HG03521 (cell line): ENCODE measurements around the gene PRSS21.

Experiments
- ATAC-seq: cut with Tn5 transposase; IDR thresholded peaks from one replicate; pipeline ENCODE4 v1.9.1; 2021; ENCODE audit warnings: mild to moderate bottlenecking, moderate library complexity; ENCODE audit not compliant: unreplicated experiment

The PRSS21 gene

DNA sequence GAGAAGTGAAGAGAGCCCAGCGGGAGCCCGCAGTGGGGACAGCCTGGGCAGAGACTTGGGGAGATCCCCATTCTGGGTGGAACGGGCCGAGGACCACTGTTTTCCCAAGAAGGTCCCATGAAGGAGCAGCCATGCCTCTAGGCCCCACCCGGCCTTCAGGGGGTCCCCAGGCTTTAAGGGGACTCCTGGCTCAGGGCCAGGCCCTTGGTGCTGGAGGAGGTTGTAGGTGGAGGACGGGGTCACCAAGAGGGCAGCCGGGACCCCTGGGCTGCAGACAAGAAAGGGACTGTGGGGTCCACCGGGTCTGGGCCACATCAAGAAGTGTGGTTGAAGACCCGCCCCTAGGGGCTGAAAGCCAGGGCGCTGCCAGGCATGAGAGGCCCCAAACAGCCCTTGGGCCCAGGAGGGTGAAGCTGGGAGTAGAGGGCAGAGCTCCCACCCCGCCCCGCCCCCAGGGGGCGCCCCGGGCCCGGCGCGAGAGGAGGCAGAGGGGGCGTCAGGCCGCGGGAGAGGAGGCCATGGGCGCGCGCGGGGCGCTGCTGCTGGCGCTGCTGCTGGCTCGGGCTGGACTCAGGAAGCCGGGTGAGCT is at the start of gene PRSS21:
TSS of gene PRSS21 (plus strand) at position 487 of the 589 bp plus-strand sequence. CDS start at position 519, 32 bp downstream.
- no peak for ATAC-seq

GRCh38 chr16:2767891-2768290 is 49.1 kb upstream of the PRSS21 start:
- ATAC-seq, result no peak

DNA sequence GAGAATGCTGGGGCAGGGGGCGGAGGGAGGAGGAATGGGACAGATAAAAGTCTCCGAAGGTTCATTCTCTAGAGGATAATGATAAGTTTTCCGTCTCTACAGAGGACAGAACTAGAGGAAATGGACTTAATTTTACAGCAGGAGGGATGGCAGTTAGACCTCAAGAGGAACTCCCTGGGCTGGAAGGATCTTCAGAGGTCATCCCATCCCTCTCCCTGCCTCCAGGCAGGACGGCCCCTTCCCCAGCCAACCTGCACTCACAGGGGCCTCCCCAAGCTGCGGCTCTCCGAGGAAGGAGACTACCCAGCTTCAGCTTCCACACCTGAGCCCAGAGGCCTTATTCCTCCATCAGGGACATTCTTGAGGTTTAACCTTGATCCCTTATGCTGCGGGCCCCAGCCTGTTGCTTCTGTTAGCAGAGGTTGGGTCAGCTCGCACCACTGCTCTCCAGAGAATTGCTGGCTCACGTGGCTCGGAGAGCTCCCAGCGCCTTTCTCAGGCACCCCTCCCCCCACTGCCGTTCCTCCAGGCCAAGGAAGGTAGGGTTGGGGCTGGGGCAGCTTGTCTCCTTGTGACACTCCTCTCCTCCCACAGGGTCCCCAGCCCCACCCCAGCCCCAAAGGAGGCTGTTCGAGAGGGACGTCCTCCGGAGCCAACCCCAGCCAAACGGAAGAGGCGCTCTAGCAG is 48.5 kb upstream of the PRSS21 start:
- no peak for ATAC-seq

DNA sequence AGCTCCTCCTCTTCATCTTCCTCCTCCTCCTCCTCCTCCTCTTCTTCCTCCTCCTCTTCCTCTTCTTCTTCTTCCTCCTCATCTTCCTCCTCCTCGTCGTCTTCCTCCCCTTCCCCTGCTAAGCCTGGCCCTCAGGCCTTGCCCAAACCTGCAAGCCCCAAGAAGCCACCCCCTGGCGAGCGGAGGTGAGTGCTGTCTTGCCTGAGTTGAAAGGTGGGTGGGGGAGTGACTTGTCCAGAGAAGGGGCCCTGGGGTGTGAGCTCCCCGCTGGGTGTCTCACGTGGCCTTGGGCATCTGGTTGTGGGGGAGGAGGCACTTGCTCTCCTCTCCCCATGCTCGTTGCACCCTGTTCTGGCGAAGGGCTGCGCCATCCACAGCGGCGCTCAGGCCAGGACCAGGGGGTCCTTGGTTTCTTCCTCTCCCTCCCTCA is 47.9 kb upstream of the PRSS21 start:
- no peak for ATAC-seq

DNA sequence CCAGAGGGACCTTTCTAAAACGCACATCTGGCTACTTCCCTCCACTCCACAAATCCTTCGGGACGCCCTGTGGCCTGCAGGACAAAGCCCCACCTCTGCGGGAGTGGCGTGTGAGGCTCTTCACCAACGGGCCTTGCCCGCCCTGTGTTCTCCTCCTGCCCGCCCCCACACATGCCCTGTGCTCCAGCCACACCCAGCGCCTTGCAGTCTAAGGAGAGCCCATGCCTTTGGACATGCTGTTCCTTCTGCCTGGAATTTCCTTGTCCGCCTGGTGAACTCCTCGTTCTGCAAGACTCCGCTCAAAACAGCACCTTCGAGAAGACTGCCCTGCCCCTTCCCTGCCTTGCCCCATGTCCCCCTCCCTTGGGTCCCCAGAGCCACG is 47.4 kb upstream of the PRSS21 start:
- ATAC-seq, result no peak

DNA sequence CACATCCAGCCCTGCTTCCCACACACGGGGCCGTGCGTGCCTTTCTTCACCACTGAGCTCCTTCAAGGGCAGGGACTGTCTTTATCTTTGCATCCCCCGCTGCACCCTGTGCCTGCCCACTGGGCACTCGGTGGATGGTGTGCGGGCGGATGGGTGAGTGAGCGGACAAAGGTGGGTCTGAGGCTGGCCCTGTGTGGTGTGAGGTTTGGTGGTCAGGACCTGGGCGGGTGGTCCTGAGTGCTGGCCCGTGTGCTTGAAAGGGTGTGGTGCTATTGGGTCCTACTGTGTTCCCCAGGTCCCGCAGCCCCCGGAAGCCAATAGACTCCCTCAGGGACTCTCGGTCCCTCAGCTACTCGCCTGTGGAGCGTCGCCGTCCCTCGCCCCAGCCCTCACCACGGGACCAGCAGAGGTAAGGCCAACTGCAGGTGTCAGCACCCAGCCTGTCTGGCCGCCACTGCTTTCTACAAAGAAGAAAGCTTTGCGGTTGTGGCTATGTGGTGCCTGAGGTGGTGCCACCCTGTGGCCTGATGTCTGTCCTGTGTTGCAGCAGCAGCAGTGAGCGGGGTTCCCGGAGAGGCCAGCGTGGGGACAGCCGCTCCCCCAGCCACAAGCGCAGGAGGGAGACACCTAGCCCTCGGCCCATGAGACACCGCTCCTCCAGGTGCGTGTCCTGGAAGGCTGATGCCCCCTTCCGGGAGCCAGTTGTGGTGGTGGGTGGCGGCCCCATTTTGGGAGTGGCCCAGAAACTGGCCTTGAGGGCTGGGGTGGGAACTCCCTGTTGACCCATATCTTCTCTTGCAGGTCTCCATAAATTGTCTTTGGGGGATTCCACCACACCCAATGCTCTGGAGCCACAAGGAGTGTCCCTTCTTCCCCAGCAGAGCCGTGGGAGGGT is 46.7 kb upstream of the PRSS21 start:
- no peak for ATAC-seq

DNA sequence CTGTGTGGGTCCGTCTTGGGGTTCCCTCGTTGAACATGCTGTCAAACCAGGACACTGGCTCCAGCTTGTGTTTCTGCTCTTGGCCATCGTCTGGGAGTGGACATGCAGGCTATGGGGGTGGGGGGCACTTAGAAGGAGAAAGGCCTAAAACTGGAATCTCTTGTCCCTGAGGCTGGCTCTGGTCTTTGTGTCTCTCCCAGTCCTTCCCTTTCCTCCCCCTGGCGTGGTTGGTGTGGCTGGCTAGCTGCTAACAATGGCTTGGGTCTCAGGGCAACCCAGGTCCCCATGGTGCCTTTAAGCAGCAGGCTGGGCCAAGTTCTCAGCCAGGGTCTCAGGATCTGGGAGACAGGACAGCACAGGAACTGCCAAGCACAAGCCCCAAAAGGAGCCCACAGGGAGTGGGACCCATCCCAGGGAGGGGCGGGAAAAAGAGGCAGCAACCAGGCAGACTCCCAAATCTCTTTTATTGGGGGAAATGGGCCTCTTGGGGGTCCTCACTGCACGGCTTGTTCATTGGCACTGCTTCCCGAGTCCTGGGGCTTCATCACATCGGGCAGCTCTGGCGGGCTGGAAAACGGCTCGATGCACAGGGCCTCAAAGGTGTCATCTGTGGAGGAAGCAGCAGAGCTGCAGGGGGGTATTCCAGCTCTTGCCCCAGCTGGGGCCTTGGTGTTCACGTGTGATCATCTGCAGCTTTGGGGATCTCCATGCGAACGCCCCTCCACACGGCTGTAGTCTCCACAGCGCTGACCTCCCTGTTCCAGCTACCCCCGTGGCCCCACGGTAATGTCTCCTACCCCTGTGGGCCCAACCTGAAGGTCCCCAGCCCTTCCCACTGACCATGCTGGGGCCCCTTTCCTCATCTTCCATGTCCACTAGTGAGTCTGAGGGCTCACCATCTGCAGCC is 45.3 kb upstream of the PRSS21 start:
- no peak for ATAC-seq

DNA sequence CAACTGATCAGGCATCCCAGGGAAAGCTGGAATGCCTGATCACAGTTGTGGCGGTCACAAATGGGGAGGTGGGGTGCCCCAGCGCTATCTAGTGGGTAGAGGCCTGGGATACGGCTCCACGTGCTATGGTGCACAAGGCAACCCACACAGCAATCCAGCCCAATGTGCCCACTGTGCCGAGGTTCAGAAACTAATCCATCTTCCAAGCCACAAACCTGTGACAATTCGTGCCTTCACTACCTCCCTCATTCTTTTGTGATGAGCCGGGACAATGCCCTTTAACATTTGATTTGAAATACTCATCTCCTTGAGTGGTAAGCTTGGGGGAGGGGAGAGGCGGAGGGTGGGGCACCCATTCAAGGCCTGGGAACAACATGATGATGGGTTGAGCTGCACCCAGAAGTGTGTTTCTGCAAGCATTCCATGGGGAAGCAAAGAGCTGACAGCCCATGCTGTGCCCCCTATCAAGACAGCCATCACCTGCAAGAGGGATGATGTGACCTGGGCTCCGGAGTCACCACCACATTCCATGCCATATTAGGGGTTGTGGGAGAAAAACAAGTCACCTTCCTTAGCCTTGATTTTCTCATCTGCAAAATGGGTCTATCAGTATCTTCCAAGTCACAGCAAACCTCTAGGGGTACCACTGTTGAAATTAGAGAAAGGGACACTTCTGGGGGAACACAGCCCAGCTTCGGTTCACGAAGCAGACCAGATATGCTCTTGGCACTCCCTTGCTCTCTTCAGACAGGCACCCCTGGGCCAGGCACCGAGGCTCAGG is 43.7 kb upstream of the PRSS21 start:
- no peak for ATAC-seq

DNA sequence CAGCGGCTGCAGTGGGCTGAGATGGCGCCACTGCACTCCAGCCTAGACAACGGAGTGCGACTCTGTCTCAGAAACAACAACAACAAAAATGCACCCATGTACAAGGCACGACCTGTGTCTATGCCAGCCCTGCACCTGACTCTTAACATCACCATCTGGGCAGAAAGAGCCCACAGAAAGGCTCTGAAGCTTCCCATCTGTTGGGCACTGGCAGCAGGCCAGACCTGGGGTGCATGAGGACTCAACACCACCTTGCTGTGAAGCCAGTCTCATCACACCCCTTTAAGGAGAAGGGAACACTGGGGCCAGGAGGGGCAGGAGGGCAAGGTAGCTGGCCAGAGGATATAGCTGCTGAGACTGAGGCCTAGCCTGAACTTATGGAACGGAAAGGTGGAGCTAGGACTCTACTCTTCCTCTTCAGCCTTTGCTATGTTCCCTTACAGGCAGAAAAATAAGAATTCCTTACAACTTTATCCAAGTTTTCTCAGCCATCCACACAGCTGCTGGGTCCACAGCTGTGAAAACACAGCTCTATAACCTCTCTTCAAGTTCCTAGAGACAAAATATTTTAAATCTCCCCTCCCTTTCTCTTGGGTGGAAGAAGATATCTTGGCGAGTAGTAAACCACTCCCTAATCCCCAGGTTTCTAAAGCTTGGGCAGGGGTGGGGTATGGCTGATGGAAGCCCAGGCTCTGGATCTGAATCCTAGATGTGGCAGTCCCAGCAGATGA is 42.7 kb upstream of the PRSS21 start:
- ATAC-seq, result no peak

DNA sequence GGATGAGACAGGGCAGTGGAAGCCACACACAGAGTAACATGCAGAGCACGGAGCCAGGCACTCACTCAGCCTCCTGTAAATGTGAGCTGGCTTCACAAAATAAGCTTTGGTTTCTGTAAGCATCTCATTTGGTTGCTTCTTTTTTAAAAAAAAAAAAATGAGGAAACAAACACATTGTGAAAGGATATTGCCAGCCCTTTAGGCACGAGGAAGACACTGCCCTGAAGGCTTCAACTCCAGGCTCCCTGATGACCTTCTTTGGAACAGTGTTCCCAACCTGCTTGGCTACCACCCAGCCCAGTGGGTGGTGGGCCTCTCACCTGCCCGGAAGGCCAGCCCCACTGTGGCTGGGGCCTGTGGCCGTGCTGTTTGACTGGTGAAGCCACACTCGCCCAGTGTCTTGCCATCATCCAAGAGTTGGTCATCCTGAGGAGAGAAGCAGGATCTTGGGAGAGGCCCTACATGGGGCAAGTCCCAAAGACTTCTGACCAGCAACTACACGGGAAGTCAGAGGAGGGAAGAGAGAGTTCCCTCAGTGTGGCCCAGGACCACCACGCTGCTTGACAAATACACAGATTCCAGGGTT is 41.8 kb upstream of the PRSS21 start:
- no peak for ATAC-seq

DNA sequence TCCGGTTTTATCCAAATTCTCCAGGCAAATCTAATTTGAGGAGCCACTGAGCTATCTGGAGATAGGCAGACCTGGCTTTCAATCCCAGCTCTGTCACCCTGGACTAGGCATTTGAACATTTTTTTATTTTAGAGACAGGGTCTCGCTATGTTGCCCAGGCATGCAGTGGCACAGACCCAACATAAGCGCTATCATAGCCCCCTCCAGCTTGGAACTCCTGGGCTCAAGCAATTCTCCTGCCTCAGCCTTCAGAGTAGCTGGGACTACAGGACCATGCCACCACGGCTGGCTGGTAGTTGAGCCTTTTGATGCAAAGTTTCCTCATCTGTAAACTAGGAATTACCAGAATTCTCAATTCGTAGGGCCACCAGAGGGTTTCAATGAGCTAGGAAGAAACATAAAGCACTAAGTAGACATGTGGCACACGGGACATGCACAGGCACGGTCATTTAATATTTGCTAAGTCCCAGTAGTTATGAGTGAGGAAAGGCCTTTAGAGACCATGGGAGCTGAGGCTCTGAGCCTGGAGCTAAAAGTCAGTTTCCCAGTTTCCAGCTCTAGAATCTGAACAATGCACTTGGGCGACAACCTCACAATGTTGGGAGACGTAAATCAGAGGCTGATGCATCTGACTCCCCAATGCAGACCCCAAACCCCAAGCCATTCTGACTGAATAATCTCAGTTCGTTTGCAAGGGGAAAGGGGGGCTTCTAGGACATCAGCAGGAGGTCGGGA is 41.1 kb upstream of the PRSS21 start:
- ATAC-seq, result no peak

GRCh38 chr16:2776500-2777139 is 40.4 kb upstream of the PRSS21 start:
- peak; percentile 33 for ATAC-seq

- peak; percentile 81 for ATAC-seq
These were observed 39.7 kb upstream of the PRSS21 start, which contains the start of gene ELOB for GRCh38 chr16:2777231-2777902. TSS of gene ELOB (minus strand) at chr16:2777280. CDS start at chr16:2777239, 41 bp downstream.

DNA sequence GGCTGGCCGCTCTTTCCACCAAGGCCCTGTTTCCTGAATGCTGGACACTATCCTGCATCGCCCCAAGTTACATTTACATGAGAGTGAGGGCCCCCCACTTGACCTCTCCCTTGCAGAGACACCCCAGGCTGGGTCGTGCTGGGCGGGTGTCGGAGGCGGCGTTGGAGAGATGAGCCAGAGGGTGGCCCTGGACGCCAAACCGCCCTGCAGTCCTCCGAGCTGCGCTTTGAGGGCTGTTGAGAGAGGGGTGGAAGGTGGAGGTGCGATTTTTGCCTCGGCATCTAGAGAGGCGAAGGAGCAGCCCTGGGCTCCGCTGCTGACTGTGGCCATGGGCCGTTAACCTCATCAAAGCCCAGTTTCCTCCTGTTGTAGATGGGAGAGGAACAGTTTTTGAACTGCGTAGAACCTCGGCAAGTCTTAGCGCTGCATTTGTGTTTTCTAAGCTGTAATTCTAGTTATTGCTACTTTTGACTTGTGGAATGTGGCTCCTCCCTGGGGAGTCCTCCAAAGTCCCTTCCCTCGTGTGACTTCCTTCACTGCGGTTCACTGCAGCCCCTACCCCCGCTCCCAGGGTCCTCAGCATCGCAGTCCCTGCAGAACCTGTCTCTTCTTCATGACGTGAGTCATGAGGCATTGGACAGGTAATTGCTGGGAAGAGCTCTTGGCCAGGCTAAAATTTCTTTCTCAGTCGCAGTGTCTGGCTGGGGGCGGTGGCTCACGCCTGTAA is 39.0 kb upstream of the PRSS21 start:
- no peak for ATAC-seq

DNA sequence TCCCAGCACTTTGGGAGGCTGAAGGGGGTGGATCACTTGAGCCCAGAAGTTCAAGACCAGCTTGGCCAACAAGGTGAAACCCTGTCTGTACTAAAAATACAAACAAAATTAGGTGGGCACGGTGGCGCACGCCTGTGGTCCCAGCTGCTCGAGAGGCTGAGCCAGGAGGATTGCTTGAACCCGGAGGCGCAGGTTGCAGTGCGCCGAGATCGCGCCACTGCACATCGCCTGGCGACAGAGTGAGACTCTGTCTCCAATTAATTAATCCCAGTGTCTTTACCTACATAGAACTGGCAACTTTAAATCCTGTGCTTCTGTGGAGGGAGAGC is 38.4 kb upstream of the PRSS21 start:
- ATAC-seq, result no peak

DNA sequence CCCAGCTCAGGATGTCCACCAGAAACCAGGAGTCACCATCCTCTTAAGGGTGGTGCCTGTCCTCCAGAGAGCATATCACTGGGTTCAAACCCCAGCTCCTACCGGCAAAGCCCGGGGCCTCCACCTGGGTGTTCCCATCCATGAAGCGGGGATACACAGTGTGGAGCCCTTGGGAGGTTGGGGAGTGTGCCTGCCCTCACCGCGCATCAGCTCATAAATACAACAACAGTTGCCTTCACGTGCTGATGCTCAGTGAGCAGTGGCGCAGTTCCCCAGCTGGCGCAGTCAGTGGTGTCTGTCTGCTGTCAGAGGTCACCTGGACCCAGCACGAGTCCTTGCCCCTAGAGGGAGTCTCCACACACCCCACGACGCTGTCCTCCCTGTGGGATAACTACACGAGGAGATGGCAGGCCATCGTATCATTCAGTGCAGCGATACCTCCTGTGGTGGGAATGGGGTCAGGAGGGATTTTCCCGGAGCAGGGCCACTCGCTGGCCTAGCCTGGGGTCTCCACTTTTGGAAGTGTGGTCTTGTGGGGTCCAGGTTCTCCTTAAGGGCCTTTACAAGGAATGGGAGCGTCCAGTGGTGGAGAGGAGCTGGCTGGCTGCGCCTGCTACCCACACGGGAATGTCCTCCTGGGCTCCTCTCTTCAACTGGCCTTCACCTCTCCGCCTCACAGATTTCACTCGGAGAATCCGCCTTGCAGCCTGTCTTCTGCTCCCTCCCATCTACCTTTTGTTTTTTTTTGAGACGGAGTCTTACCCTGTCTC is 37.7 kb upstream of the PRSS21 start:
- ATAC-seq, result no peak
